ENCODE results near the gene HFE. TPM values are rescaled to one million over a fixed set of nuclear protein-coding genes. Genes with fewer than 3 reads are reported as not detected.

HFE gene
- total RNA-seq, 2 donors from 2014 or later, result 8.9 to 16.6 TPM

DNA sequence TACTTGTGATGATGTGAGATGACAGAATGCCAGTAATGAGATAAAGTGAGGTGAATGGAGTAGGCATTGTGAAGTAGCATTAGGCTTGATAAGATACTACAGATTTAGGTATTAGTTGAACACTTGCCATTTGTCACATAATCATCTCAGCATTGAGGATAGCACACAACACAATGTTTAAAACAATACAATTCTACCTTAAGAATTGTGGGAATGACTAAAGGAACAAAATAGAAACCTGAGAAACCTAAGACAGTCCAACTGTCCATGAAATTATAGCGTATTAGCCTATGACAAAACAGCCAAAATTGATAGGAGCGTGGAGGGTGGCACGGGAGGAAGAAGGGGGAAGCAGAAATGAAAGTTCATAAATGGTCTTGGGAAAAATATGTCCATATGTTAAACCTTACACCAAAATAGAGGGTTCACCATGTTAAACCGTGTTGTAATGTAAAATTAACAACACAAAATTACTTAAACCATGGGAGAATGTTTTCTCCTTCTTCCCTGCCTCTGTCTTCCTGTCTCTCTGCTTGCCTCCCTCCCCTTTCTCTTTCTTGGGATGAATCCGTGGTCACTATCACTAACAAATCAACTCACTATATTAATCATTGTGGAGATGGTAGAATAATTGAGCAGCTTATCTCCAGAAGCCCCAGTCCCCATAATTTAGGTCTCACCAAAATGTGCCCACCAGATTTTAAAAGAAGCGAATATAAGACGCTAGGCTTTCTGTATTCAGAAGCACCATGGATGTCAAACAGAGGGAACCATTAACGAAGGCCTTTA lies 33.0 kb upstream of the HFE start:
- TF ChIP-seq POLR2AphosphoS5 (IDR thresholded peaks at IDR 0.05) (no peak), POLR2A (IDR thresholded peaks at IDR 0.05) (no peak), CTCF (IDR thresholded peaks at IDR 0.05) (no peak)
- Histone ChIP-seq H3K36me3 (no peaks in the 10 kb centered on the region), H3K27ac (peak overlapping the region; percentile 91 to 94), H3K9me3 (no peaks in the 10 kb centered on the region), H3K4me1 (replicated peaks) (no peaks in the 10 kb centered on the region), H3K27me3 (replicated peaks; ENCODE audit: insufficient read depth) (no peaks in the 10 kb centered on the region), H3K4me3 (peak overlapping the region; percentile 48 to 75)
- 8% methylated on average over 8 of the region's 8 CpGs for WGBS
- no peak for DNase-seq (ENCODE audit: low spot score)
- intact Hi-C loops (cut with DNase I), result loop anchor here (2.0 to 10.0 kb wide), 3 partner anchors 49 to 1091 kb away; a partner anchor contains a TSS

GRCh38 chr6:26054781-26055718 lies 32.2 kb upstream of the HFE start:
- intact Hi-C loops (cut with DNase I), result loop anchor here (2.0 to 10.0 kb wide), 3 partner anchors 48 to 1090 kb away; a partner anchor contains a TSS
- Histone ChIP-seq H3K9me3 (no peaks in the 10 kb centered on the region), H3K4me1 (replicated peaks) (no peaks in the 10 kb centered on the region), H3K27ac (peak overlapping the region; percentile 91 to 94), H3K36me3 (no peaks in the 10 kb centered on the region), H3K27me3 (replicated peaks; ENCODE audit: insufficient read depth) (no peaks in the 10 kb centered on the region), H3K4me3 (peak overlapping the region; percentile 48 to 75)
- peak; percentile 92 for DNase-seq (ENCODE audit: low spot score)
- TF ChIP-seq POLR2A (IDR thresholded peaks at IDR 0.05) (peak; percentile 63), CTCF (IDR thresholded peaks at IDR 0.05) (peak in 2 of 4 experiments; percentile 34 to 59), POLR2AphosphoS5 (IDR thresholded peaks at IDR 0.05) (peak; percentile 62)
- WGBS, result under 1% methylated on average over 31 of the region's 31 CpGs

DNA sequence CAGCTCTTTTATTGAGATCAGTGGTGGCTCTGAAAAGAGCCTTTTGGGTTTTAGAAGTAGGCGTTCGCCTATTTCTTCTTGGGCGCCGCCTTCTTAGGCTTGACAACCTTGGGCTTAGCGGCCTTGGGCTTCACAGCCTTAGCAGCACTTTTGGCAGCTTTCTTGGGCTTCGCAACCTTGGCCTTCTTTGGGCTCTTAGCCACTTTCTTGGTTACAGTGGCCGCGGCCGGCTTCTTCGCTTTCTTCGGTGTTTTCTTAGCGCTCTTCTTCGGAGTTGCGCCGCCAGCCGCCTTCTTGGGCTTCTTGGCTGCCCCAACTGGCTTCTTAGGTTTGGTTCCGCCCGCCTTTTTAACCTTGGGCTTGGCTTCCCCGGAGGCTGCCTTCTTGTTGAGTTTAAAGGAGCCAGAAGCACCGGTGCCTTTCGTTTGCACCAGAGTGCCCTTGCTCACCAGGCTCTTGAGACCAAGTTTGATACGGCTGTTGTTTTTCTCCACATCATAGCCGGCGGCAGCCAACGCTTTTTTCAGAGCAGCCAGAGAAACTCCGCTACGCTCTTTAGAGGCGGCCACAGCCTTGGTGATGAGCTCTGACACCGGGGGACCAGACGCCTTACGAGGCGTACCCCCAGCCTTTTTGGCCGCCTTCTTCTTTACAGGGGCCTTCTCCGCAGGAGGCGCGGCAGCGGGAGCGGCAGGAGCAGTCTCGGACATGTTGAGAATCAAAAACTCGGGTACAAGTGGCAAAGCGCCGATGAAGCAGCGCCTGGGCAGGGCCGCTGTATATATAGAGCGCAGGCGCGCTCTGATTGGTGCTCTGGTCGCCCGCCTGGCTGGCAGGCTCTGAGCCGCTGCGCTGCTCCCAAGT lies 31.3 kb upstream of the HFE start:
- no peaks in the 10 kb centered on the region for H3K4me1 ChIP-seq (replicated peaks)
- no peaks in the 10 kb centered on the region for H3K36me3 ChIP-seq
- TF ChIP-seq POLR2A (IDR thresholded peaks at IDR 0.05), result peak; percentile 96
- TF ChIP-seq POLR2AphosphoS5 (IDR thresholded peaks at IDR 0.05), result peak; percentile 96
- TF ChIP-seq CTCF (IDR thresholded peaks at IDR 0.05), result peak in 1 of 4 experiments; percentile 26
- peak overlapping the region; percentile 91 to 94 for H3K27ac ChIP-seq
- H3K4me3 ChIP-seq, result peak overlapping the region; percentile 48 to 75
- DNase-seq (ENCODE audit: low spot score), result peak; percentile 96
- H3K27me3 ChIP-seq (replicated peaks; ENCODE audit: insufficient read depth), result no peaks in the 10 kb centered on the region
- intact Hi-C loops (cut with DNase I), result loop anchor here (2.0 to 10.0 kb wide), 3 partner anchors 47 to 1089 kb away; a partner anchor contains a TSS
- H3K9me3 ChIP-seq, result no peaks in the 10 kb centered on the region
- whole genome bisulfite sequencing, result under 1% methylated on average over 51 of the region's 51 CpGs

DNA sequence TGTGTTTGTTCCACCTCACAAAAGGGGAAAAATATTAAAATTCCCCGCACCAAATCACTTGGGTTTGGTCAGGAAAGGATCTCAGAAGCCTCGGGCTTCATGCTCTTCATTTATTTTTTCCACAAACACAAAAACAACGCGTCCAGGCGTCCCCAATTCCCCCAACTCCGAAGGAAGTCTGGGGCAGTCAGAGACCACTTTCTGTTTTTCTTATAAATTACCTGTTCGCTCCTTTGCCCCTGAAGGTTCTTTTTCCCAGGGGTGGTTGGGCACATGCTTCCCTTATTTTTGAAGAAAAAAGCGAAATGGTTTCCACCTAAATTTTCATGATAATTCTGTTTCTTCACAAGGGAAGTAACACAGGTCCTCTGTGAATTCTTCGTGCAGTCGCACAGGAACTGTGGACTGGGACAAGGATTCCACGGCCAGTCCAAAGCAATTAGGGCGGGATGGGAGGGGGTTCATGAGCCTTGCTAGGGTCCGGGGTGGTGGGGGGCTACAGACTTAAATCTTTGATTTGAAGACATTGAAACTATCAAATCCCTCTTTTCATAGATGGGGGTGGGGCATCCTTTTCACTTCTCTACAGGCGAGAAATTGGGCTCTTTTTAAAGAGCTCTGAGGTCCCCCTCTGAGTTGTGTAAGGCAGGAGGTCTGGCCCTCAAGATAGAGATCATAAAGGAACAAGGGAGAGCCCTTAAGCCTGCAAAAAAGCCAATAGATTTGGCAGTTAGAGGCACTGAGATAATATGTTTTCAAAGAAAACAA lies 30.5 kb upstream of the HFE start:
- no peaks in the 10 kb centered on the region for H3K9me3 ChIP-seq
- TF ChIP-seq POLR2AphosphoS5 (IDR thresholded peaks at IDR 0.05) (no peak), POLR2A (IDR thresholded peaks at IDR 0.05) (no peak), CTCF (IDR thresholded peaks at IDR 0.05) (no peak)
- H3K27ac ChIP-seq, result peak overlapping the region; percentile 91 to 94
- DNase-seq (ENCODE audit: low spot score), result peak; percentile 29
- H3K4me3 ChIP-seq, result peak overlapping the region; percentile 48 to 75
- intact Hi-C loops (cut with DNase I), result loop anchor here (10.0 kb wide), 2 partner anchors 228 to 1088 kb away; a partner anchor contains a TSS
- H3K36me3 ChIP-seq, result no peaks in the 10 kb centered on the region
- WGBS, result under 1% methylated on average over 14 of the region's 14 CpGs
- H3K27me3 ChIP-seq (replicated peaks; ENCODE audit: insufficient read depth), result no peaks in the 10 kb centered on the region
- H3K4me1 ChIP-seq (replicated peaks), result no peaks in the 10 kb centered on the region

Measured in prostate gland (tissue), 2 donors.